ENCODE measurements around the gene DNAH14. TPM values are rescaled to one million over a fixed set of nuclear protein-coding genes. Genes with fewer than 3 reads are reported as not detected.

DNAH14 gene
- total RNA-seq, 1 experiment from 2014 or later: 57.3 TPM

DNA sequence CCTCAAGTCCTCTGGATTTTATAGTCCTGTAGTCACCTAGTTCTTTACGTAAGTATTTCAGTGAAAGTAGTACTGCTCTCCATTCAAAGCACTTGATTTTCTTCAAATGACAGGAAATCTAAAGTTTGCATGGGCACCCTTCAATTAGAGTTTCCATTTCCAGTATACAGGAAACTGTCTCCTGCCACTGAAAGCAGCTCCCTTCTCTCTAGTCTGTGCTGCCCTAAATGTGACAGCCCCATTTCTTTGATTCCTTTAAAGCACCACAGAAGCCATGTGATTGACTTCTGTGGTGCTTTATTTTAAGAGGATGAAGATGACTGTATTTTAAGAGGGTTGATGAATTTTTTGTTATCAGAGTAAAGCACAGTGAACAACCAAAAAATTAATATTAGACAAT lies 226.1 kb downstream of the DNAH14 start:
- H3K36me3 ChIP-seq (ENCODE audit: control insufficient read depth, insufficient read depth, low read length): no peaks in the 10 kb centered on the region
- ChIA-PET POLR2A (no interaction called here), CTCF (no interaction called here)
- no peak overlapping the region for H3K4me3 Mint-ChIP-seq (ENCODE audit: unreplicated experiment)
- no peaks in the 10 kb centered on the region for H3K9me3 ChIP-seq
- intact Hi-C loops (cut with micrococcal nuclease; ENCODE audit: unreplicated experiment): no loop called here
- no peak for DNase-seq
- no peaks in the 10 kb centered on the region for H3K9me3 Mint-ChIP-seq (ENCODE audit: unreplicated experiment)
- TF ChIP-seq, protein P1, sequence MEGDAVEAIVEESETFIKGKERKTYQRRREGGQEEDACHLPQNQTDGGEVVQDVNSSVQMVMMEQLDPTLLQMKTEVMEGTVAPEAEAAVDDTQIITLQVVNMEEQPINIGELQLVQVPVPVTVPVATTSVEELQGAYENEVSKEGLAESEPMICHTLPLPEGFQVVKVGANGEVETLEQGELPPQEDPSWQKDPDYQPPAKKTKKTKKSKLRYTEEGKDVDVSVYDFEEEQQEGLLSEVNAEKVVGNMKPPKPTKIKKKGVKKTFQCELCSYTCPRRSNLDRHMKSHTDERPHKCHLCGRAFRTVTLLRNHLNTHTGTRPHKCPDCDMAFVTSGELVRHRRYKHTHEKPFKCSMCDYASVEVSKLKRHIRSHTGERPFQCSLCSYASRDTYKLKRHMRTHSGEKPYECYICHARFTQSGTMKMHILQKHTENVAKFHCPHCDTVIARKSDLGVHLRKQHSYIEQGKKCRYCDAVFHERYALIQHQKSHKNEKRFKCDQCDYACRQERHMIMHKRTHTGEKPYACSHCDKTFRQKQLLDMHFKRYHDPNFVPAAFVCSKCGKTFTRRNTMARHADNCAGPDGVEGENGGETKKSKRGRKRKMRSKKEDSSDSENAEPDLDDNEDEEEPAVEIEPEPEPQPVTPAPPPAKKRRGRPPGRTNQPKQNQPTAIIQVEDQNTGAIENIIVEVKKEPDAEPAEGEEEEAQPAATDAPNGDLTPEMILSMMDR (IDR thresholded peaks at IDR 0.05; ENCODE audit: insufficient read depth in 1 of 2, low read depth in 1 of 2, low read length in 1 of 2, severe bottlenecking in 1 of 2, unreplicated experiment in 1 of 2): no peak
- no peaks in the 10 kb centered on the region for H3K4me1 Mint-ChIP-seq (ENCODE audit: low read depth, unreplicated experiment)
- no peak overlapping the region for H3K27ac Mint-ChIP-seq (ENCODE audit: unreplicated experiment)
- H3K4me3 ChIP-seq (ENCODE audit: low read depth, low read length): no peak overlapping the region
- BruUV-seq (replicated peaks): no TSS peak
- no peaks in the 10 kb centered on the region for H3K4me1 ChIP-seq
- no peaks in the 10 kb centered on the region for H3K27me3 ChIP-seq (replicated peaks; ENCODE audit: control insufficient read depth, insufficient read depth, low read length)
- no peaks in the 10 kb centered on the region for H3K27me3 Mint-ChIP-seq (ENCODE audit: insufficient read depth, unreplicated experiment)
- no peaks in the 10 kb centered on the region for H3K36me3 Mint-ChIP-seq (ENCODE audit: insufficient read depth, unreplicated experiment)

DNA sequence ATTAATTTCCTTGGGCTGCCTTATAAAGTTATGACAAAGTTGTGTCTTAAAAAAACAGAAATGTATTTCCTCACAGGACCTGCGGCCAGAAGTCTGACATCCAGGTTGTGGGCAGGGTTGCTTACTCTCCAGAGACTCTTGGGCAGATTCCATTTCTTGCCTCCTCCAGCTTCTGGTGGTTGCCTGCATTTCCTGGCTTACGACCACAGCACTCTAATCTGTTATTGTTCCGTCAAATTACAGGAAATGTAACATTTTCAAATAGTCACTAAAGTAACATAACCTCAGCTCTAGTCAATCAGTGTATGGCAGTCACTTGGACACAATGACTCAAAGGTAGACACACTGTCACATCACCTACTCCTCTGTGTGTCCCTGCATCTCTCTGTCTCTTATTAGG lies 226.8 kb downstream of the DNAH14 start:
- TF ChIP-seq, protein P1 (IDR thresholded peaks at IDR 0.05; ENCODE audit: insufficient read depth in 1 of 2, low read depth in 1 of 2, low read length in 1 of 2, severe bottlenecking in 1 of 2, unreplicated experiment in 1 of 2): no peak
- Mint-ChIP-seq H3K4me3 (ENCODE audit: unreplicated experiment) (no peak overlapping the region), H3K9me3 (ENCODE audit: unreplicated experiment) (no peaks in the 10 kb centered on the region), H3K27me3 (ENCODE audit: insufficient read depth, unreplicated experiment) (no peaks in the 10 kb centered on the region), H3K36me3 (ENCODE audit: insufficient read depth, unreplicated experiment) (no peaks in the 10 kb centered on the region), H3K27ac (ENCODE audit: unreplicated experiment) (no peak overlapping the region), H3K4me1 (ENCODE audit: low read depth, unreplicated experiment) (no peaks in the 10 kb centered on the region)
- no peak overlapping the region for H3K4me3 ChIP-seq (ENCODE audit: low read depth, low read length)
- no peaks in the 10 kb centered on the region for H3K9me3 ChIP-seq
- no peak for DNase-seq
- no TSS peak for BruUV-seq (replicated peaks)
- ChIA-PET CTCF (no interaction called here), POLR2A (no interaction called here)
- no peaks in the 10 kb centered on the region for H3K36me3 ChIP-seq (ENCODE audit: control insufficient read depth, insufficient read depth, low read length)
- intact Hi-C loops (cut with micrococcal nuclease; ENCODE audit: unreplicated experiment): no loop called here
- no peaks in the 10 kb centered on the region for H3K4me1 ChIP-seq
- no peaks in the 10 kb centered on the region for H3K27me3 ChIP-seq (replicated peaks; ENCODE audit: control insufficient read depth, insufficient read depth, low read length)

DNA sequence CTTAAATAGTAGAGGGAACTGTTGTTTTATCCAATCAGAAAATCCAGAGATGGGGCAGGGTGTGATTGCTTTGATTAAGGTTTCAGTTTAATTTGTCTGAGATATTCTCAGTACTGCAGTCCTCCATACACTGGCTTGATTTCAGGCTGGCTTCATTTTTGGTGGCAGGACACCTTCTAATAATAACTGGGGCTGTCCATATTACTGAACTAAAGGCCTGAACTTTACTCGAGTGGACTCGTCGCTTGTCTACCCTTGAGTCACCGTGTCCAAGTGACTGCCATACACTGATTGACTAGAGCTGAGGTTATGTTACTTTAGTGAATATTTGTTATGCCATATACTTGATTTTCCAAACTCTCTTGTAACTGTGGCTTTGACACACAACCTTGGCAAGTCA lies 228.8 kb downstream of the DNAH14 start:
- Mint-ChIP-seq H3K27ac (ENCODE audit: unreplicated experiment) (no peak overlapping the region), H3K9me3 (ENCODE audit: unreplicated experiment) (no peaks in the 10 kb centered on the region), H3K4me3 (ENCODE audit: unreplicated experiment) (no peak overlapping the region), H3K4me1 (ENCODE audit: low read depth, unreplicated experiment) (no peaks in the 10 kb centered on the region), H3K36me3 (ENCODE audit: insufficient read depth, unreplicated experiment) (no peaks in the 10 kb centered on the region), H3K27me3 (ENCODE audit: insufficient read depth, unreplicated experiment) (no peaks in the 10 kb centered on the region)
- ChIA-PET CTCF (no interaction called here), POLR2A (no interaction called here)
- TF ChIP-seq, protein P1 (IDR thresholded peaks at IDR 0.05; ENCODE audit: insufficient read depth in 1 of 2, low read depth in 1 of 2, low read length in 1 of 2, severe bottlenecking in 1 of 2, unreplicated experiment in 1 of 2): no peak
- Histone ChIP-seq H3K36me3 (ENCODE audit: control insufficient read depth, insufficient read depth, low read length) (no peaks in the 10 kb centered on the region), H3K4me1 (no peaks in the 10 kb centered on the region), H3K9me3 (no peaks in the 10 kb centered on the region), H3K27me3 (replicated peaks; ENCODE audit: control insufficient read depth, insufficient read depth, low read length) (no peaks in the 10 kb centered on the region), H3K4me3 (ENCODE audit: low read depth, low read length) (no peak overlapping the region)
- no peak for DNase-seq
- intact Hi-C loops (cut with micrococcal nuclease; ENCODE audit: unreplicated experiment): no loop called here
- no TSS peak for BruUV-seq (replicated peaks)

Measured in Caco-2 (cell line).